ENCODE results near the gene STOML3. TPM values are rescaled to one million over a fixed set of nuclear protein-coding genes. Genes with fewer than 3 reads are reported as not detected.

The STOML3 gene
- total and polyA plus RNA-seq, 2 of the 8 experiments (the other 6 are each of a cell fraction or from before 2014, with no cell fraction given): 0.06 TPM; not detected in 1

GRCh38 chr13:38944219-38944618 lies 46.4 kb downstream of the STOML3 start:
- no peak overlapping the region for H3K9ac ChIP-seq (replicated peaks in 1 of 4; ENCODE audit: extremely low read depth in 1 of 4, low read depth in 3 of 4, low read length in 3 of 4)
- no peaks in the 10 kb centered on the region for H3K9me3 ChIP-seq (ENCODE audit: insufficient read depth in 2 of 2, low read depth in 1 of 2, low read length in 1 of 2)
- H3K27ac ChIP-seq (ENCODE audit: low read depth, low read length): no peak overlapping the region
- no peak overlapping the region for H4K5ac ChIP-seq (ENCODE audit: insufficient read length, low read depth, low read length)
- H3K79me2 ChIP-seq (ENCODE audit: control insufficient read depth in 1 of 2, insufficient read depth in 2 of 2, low read length in 2 of 2): no peaks in the 10 kb centered on the region
- no peaks in the 10 kb centered on the region for H3K36me3 ChIP-seq (ENCODE audit: control insufficient read depth in 2 of 4, insufficient read depth in 4 of 4, low read length in 3 of 4)
- no peak overlapping the region for H2BK5ac ChIP-seq (ENCODE audit: low read depth, low read length)
- no peak for FAIRE-seq
- POLR2A ChIA-PET (ENCODE audit: partially characterized antibody): no interaction called here
- H2AK5ac ChIP-seq (ENCODE audit: low read depth, low read length): no peak overlapping the region
- H3K79me1 ChIP-seq (ENCODE audit: low read depth, low read length): no peaks in the 10 kb centered on the region
- H3K27me3 ChIP-seq (replicated peaks in 1 of 4; ENCODE audit: control insufficient read depth in 3 of 4, extremely low read depth in 1 of 4, insufficient read depth in 3 of 4, low read length in 3 of 4): no peaks in the 10 kb centered on the region
- H3K18ac ChIP-seq (ENCODE audit: extremely low read depth, low read length): no peak overlapping the region
- no peak overlapping the region for H3K56ac ChIP-seq (replicated peaks; ENCODE audit: insufficient read length, low read depth, low read length)
- H4K91ac ChIP-seq (replicated peaks; ENCODE audit: insufficient read length, low read length): no peak overlapping the region
- TF ChIP-seq E2F6 (IDR thresholded peaks at IDR 0.05): no peak
- TF ChIP-seq SP1 (IDR thresholded peaks at IDR 0.05; ENCODE audit: low read depth, low read length): no peak
- no peak for TF ChIP-seq BRCA1 (IDR thresholded peaks at IDR 0.05; ENCODE audit: low read depth, low read length)
- TF ChIP-seq SAP30 (IDR thresholded peaks at IDR 0.05; ENCODE audit: insufficient read depth, insufficient replicate concordance, low read length): no peak
- TF ChIP-seq YY1 (IDR thresholded peaks at IDR 0.05; ENCODE audit: low read depth, low read length): no peak
- TF ChIP-seq EGR1 (IDR thresholded peaks at IDR 0.05; ENCODE audit: borderline replicate concordance, low read depth, low read length): no peak
- no peak for TF ChIP-seq SIRT6 (IDR thresholded peaks at IDR 0.05; ENCODE audit: low read length)
- TF ChIP-seq CEBPB (IDR thresholded peaks at IDR 0.05; ENCODE audit: low read depth, low read length): no peak
- no peak for TF ChIP-seq SIX5 (IDR thresholded peaks at IDR 0.05; ENCODE audit: low read depth, low read length)
- 51% methylated on average over 3 of the region's 3 CpGs; no CpG with 5 or more reads in 1 of the 2 experiments for WGBS, 2 experiments (ENCODE audit: extremely low coverage in 1 of 2, insufficient coverage in 1 of 2, insufficient read length in 1 of 2, insufficient replicate concordance in 2 of 2, low coverage in 1 of 2, low lambda C conversion rate in 2 of 2, missing lambda C conversion rate in 1 of 2)
- no peak overlapping the region for H2BK120ac ChIP-seq (replicated peaks; ENCODE audit: low read depth, low read length)
- H4K8ac ChIP-seq (ENCODE audit: extremely low read depth, insufficient read depth, low read length): no peak overlapping the region
- no peak overlapping the region for H3K14ac ChIP-seq (ENCODE audit: insufficient read length)
- H2BK12ac ChIP-seq (ENCODE audit: low read depth, low read length): no peak overlapping the region
- H3K4me2 ChIP-seq (ENCODE audit: insufficient read depth in 1 of 2, low read depth in 2 of 2, low read length in 2 of 2): no peak overlapping the region
- CTCF ChIA-PET (ENCODE audit: partially characterized antibody): interaction anchor here (0.6 kb wide), 1 partner anchor 25 kb away, joined by 3 read pairs; no protein-coding TSS in a partner anchor
- H3K23ac ChIP-seq (ENCODE audit: insufficient read length): no peak overlapping the region
- no peak overlapping the region for H2AFZ ChIP-seq (ENCODE audit: low read length)
- H3K4me1 ChIP-seq (replicated peaks in 1 of 4; ENCODE audit: control insufficient read depth in 3 of 4, insufficient read depth in 4 of 4, low read length in 3 of 4): no peaks in the 10 kb centered on the region
- H3K4ac ChIP-seq (replicated peaks; ENCODE audit: insufficient read length, low read depth, low read length): no peak overlapping the region
- no peaks in the 10 kb centered on the region for H4K20me1 ChIP-seq (replicated peaks in 1 of 2; ENCODE audit: control insufficient read depth in 1 of 2, insufficient read depth in 2 of 2, low read length in 2 of 2)
- H3K23me2 ChIP-seq (ENCODE audit: low read depth, low read length): no peaks in the 10 kb centered on the region; the same call in 1 of the 2 replicates
- no peak overlapping the region for H3K4me3 ChIP-seq (ENCODE audit: extremely low read depth in 1 of 4, insufficient read depth in 2 of 4, low read depth in 3 of 4, low read length in 4 of 4)
- H2BK20ac ChIP-seq (ENCODE audit: low read length): no peak overlapping the region
- no peak overlapping the region for H2BK15ac ChIP-seq (ENCODE audit: low read length)
- no peak for DNase-seq (ENCODE audit: low read depth in 1 of 2, low spot score in 2 of 2)
